Measurements from ENCODE around the gene LMCD1.

The LMCD1 gene

DNA sequence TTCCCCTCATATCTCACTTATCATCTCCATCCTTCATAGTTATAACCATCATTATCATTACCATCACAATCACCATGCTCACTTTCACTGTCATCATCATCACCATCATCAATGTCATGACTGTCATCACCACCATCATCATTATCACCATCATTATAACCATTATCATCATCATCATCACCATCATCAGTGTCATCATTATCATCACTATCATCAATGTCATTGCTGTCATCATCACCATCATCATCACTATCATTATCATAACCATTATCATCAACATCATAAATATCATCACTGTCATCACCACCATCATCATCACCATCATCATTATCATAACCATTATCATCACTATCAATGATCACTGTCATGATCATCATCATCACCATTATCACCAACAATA lies 98.8 kb downstream of the LMCD1 start:
- DNase-seq (ENCODE audit: extremely low read depth, low read depth): no peak
- TF ChIP-seq, protein P1, sequence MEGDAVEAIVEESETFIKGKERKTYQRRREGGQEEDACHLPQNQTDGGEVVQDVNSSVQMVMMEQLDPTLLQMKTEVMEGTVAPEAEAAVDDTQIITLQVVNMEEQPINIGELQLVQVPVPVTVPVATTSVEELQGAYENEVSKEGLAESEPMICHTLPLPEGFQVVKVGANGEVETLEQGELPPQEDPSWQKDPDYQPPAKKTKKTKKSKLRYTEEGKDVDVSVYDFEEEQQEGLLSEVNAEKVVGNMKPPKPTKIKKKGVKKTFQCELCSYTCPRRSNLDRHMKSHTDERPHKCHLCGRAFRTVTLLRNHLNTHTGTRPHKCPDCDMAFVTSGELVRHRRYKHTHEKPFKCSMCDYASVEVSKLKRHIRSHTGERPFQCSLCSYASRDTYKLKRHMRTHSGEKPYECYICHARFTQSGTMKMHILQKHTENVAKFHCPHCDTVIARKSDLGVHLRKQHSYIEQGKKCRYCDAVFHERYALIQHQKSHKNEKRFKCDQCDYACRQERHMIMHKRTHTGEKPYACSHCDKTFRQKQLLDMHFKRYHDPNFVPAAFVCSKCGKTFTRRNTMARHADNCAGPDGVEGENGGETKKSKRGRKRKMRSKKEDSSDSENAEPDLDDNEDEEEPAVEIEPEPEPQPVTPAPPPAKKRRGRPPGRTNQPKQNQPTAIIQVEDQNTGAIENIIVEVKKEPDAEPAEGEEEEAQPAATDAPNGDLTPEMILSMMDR (IDR thresholded peaks at IDR 0.05; ENCODE audit: low read depth, low read length): no peak

DNA sequence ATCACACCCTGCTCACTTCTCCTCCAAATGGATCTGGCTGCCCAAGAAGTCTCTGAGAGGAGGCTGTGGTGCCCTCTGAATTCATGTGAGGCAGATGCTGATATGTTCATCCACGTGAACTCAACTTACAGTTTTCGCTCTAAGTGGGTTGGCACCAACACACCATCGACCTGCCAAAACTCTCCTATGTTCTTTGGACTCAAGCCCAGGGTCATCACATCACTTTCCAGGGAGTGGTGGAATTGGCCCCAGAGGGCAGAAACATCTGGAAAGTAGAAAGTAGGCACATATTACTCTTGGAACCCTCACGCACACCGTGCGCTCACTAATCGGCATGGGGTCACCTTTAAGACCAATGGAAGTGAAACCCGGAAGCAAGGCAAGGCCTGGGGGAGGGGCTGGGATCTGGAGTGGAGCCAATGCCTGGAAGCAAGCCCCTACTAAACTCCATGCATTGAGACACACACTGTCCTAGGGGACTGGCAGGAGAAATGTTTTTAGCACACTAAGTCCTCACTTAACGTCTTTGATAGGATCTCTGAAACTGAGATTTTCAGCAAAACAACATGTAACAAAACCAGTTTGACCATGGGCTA lies 101.6 kb downstream of the LMCD1 start:
- DNase-seq (ENCODE audit: extremely low read depth, low read depth): no peak
- TF ChIP-seq, protein P1 (IDR thresholded peaks at IDR 0.05; ENCODE audit: low read depth, low read length): no peak

DNA sequence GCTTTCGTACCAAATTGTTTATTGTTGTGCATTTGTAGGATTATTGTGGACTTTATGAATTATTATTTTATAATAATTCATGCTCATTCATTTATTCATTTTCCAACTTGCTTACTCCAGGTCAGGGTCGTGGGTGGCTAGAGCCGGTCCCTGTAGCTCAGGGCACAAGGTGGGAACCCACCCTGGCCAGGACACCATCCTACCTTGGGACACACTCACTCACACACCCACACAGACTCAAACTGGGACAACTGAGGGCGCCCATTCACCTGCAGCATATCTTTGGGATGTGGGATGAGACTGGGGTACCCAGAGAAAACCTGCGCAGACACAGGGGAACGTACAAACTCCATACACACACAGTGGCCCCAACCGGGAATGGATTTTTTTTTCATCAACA lies 102.4 kb downstream of the LMCD1 start:
- TF ChIP-seq, protein P1 (IDR thresholded peaks at IDR 0.05; ENCODE audit: low read depth, low read length): no peak
- no peak for DNase-seq (ENCODE audit: extremely low read depth, low read depth)

DNA sequence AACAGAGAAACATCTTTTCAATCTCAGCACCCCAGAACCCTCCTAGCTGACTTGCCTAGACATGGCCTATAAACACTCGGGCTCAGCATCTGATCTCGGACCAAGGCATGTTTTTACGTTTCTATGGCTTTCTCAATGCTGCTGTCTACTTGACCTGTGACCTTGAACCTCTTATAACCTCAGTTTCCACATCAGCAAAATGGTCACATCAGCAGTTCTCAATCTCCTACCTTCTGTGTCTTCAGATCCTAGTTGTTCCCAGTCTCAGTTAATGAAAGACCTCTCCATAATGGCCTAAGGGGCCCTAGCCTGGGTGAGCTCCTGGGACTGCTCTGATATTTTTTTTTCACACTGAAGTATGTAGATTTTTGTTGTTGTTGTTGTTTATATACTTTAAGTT lies 103.4 kb downstream of the LMCD1 start:
- DNase-seq (ENCODE audit: extremely low read depth, low read depth): no peak

DNA sequence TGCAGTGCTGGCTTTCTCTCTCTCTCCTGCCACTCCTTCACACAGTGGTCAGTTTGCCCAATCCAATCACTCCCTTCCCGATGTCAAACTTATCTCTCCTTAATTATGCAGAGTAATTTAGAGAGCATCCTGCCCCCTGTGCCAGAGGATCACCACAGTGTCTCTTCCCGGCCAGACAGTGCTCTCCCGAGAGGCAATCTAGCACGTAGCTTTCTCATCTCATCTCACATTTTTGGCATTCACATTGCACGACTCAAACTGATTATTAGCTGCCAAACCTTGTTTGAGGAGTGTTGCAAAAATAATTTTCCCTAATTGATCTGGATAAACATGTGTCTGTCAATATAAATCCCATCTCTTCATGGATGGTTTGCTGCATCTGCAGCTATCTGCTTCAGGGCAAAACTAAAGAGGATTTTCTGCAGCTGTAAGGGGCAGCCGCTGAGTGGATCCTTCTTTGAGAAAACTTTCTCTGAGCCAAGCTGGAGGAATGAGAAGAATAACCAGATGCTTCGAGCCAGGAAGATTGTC lies 105.1 kb downstream of the LMCD1 start:
- TF ChIP-seq, protein P1 (IDR thresholded peaks at IDR 0.05; ENCODE audit: low read depth, low read length): no peak
- DNase-seq (ENCODE audit: extremely low read depth, low read depth): no peak

More for the DNA sequence above, 103.4 kb downstream of the LMCD1 start:
- TF ChIP-seq, protein P1 (IDR thresholded peaks at IDR 0.05; ENCODE audit: low read depth, low read length): no peak

DNA sequence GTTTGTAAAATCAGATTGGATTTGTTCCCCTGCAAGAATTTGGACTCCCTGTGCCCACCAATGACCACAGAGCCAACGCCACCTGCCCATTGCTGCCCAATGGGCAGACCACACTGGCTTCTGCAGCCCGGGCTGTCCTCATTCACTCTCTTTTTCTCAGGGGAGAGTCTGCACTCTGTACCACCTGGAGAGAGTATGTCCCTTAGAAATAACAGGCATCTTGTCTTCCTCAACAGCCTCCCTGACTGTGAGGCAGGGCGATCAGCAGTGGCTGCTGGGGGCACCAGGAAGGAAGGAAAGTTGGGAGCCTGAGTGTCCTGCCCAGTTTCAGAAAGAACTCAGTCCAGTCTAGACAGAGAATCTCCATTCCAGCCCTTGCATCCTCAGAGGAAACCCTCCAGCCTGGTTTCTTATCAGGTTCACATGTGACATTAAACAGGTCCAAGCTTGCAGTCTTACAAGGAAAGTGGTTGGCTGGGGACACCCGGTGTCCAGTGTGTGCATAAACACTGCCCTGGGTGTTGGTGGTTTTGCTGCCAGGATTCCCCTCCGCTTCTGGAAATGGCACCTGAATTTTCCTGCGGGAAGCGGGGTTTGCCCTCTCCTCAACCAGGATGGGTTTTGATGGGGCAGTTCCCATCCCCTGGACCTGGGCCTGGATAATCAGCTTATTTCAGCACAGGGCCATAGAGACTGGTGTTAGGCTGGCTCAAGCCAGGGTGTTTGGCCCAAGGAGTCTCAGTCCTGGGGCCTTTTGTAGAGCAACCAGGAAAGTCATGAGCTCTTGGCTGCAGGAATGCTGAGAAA lies 105.8 kb downstream of the LMCD1 start:
- TF ChIP-seq, protein P1 (IDR thresholded peaks at IDR 0.05; ENCODE audit: low read depth, low read length): peak; percentile 80
- DNase-seq (ENCODE audit: extremely low read depth, low read depth): peak; percentile 57

Measured in AG09319 (cell line).